Globus pallidus (tissue), 1 donor: ENCODE measurements around the gene CEP128.

ENCODE experiments used
- DNase-seq: peaks from one replicate; pipeline ENCODE4 v3.0.0-alpha.2; 2015; ENCODE audit warnings: low spot score

The CEP128 gene

GRCh38 chr14:80545935-80546854 lies 395.3 kb downstream of the CEP128 start:
- no peak for DNase-seq

GRCh38 chr14:80544366-80544765 lies 397.2 kb downstream of the CEP128 start:
- no peak for DNase-seq

DNA sequence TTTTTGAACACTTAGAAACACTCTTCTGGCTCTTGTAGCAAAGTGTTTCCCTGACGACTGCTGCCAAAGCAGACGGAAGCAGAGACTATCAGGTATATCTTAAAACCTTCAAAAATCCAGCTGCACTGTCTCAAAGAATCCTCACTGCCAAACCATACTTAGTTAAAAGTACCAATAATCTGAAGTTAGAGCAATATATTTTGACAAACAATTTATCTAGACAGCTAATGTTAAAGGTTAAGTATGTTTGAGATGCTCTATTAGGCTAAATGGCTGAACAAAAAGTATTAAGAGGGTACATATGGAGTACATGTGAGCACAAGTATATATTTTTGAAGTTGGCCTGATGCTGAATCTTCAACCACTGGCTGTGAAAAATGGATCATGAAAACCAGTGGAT lies 398.3 kb downstream of the CEP128 start:
- DNase-seq = no peak

DNA sequence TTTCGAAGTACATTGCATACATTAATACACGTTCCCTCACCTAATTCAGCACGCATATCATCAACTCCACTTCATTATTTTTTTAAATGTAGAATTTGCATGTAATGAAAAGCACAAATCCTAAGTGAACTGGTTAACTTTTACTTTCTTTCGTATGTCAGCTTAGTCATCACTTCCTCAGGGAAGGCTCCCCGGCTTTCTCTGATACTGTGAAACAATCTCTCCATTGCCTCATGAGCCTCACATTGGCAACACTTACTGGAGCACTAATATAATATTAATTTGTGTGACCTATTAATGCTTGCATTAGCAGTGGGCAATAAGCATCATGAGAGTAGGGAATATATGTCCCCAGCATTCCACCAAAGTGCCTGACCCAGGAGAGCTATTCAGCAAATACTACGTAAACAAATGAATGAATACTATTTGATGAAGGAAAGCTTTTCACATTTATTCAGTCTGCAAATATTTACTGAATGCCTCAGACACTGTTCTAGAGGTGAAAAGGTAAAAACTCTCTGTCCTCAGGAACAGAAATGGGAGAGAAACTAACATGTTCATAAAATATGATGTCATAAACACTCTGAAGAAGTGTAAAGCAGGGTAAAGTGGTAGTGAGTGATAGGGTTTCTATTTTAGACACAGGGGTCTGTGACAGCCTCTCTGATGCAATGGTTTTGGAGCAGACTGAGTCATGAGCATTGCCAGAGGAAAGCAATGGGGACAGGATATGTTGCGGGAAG lies 402.7 kb downstream of the CEP128 start:
- DNase-seq = no peak

DNA sequence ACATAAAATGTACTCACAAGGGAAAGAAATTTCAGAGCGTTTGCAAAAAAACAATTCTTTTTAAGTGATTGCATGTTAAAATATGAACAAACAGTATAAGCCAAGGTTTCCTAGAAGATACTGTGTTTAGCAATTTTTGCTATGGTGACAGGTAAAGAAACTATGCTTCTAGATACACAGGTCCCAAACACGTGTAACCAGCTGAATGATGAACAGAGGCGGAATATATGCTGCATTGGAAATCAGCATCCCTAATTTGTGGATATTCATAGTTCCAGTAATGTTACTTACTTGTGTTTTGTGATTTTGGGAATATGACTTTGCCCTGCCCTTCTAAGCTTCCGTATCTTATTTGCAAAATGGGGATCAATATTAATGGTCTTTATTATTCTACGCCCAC lies 403.9 kb downstream of the CEP128 start:
- DNase-seq = no peak

DNA sequence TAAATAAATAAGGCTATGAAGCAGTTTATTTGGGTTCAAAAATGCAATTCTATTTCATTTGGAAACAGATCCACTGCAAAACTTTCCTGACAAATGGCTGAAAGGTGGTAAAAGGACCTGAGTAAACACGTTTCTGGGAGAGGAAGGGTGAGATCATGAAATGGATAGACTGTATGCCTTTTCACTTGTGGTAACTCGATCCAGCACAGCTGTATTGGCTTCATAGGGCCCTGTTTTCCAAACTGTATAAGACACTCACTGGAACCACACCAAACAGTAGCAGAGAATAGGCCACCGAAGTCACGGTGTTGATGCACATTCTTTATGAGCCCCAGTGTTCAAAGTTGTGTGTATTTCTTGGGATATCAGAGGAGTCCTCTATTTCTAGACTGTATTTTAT lies 405.1 kb downstream of the CEP128 start:
- no peak for DNase-seq

- DNase-seq = no peak
Measured at GRCh38 chr14:80535171-80535570, 406.4 kb downstream of the CEP128 start.

GRCh38 chr14:80523518-80524117 lies 417.9 kb downstream of the CEP128 start:
- no peak for DNase-seq

DNA sequence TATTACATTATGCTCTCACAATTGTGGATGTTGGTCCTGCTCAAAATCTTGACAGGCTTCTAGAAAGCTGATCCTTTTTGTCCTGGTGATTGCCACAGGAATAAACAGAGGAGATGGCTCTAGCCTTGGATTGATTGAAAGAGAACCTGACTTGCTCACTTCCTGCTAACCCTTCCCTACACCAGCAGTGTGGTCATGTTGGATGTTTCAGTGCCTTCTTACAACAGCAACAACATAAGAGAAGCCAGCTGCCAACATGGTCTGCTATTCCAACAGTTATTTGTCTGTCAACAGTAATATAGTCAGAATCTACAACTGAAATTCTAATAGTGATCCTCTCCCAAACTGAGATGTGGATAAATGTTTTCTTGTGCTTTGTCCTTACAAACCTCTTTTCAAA lies 418.6 kb downstream of the CEP128 start:
- DNase-seq = peak; percentile 5

DNA sequence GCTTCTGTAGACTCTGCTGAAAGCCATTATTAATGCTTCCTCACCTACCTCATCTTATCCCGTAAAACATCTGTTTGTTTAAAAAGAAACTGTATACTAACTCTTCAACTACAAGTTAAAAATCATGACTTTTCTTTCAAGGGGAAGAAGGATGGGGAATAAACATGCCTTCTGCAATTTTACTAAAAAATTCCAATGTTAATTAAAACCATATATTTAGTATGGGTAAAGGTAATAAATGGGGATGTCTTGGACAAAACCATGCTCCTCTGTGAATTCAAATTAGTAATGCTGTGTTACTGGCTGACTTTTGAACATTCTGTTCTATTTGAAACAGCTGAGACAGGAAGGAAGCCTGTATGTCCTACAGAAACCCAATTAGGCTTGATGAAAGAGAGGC lies 419.1 kb downstream of the CEP128 start:
- DNase-seq = no peak

GRCh38 chr14:80521456-80521855 lies 420.1 kb downstream of the CEP128 start:
- no peak for DNase-seq

DNA sequence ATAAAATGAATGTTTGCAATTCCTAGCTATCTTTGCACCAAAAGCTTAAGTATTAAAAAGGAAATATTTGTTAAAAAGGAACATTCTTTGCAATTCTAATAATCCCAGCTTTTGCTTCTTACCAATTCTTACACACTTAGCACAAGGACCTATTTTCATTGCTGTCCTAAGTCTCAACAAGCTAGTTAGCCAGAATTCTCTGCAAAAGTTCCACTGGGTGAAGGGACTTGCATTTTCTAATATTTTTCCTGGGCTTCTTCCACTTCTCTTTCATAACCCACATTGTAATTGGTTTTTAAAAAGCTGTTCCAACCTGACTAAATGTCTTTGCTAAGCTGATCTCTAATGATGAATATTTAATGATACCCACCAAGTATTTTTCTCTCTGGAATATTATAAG lies 422.5 kb downstream of the CEP128 start:
- no peak for DNase-seq

DNA sequence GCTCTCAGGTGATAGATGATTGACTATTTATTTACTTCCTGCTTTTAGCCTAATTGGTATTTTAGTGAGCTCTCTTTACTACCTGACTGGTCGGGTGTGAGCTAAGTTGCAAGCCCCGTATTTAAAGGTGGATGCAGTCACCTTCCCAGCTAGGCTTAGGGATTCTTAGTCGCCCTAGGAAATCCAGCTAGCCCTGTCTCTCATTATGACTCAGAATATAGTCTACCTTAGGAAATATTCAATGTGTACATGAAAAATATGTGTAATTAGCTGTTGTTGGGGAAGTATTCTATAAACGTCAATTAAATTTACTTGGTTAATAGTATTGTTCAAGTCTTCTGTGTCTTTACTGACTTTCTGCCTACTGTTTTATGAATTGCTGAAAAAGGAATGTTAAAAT lies 423.4 kb downstream of the CEP128 start:
- DNase-seq = no peak

DNA sequence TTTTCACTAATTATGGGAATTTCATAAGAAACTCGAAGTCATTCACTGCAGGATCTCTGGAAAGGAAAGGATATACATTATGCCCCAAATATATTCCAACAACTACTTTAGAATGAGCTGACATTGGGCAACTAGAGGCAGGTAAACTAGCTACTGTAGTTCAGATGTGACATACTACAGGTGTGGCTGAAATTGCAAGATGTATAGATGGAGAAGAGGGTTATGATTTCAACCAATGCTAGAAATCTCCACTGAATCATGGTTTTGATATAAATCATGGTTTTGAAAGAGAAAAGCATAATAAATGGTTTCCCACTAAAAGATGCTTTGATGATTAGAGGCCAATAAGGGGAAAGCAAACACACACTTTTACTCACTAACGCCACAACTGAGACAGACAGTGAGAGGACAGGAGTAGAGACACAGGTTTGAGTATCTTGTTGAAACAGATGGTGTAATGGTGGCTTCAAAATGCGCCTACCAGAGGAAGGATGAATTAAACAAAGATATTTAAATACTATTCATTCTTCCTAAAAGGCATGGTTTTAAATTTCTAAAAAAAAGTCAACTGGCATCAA lies 434.2 kb downstream of the CEP128 start:
- DNase-seq = no peak

GRCh38 chr14:80504781-80505180 lies 436.8 kb downstream of the CEP128 start:
- no peak for DNase-seq

DNA sequence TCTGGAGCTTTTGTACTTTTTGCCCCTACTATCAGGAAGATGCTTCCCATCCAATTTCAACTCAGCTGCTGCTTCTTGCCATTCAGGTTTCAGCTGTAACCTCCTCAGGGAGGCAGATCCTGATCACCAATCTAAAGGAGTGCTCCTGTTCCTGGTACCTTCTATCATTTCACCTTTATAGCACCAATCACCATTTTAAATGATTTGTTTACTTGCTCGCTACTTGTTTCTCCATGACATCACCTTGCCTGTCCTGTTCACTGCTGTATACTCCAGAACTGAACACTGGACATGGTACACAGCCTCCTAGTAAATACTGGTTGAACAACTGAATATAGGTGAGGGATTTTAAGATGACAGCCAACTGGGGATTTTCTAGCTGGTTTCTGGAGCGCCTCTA lies 443.0 kb downstream of the CEP128 start:
- no peak for DNase-seq

DNA sequence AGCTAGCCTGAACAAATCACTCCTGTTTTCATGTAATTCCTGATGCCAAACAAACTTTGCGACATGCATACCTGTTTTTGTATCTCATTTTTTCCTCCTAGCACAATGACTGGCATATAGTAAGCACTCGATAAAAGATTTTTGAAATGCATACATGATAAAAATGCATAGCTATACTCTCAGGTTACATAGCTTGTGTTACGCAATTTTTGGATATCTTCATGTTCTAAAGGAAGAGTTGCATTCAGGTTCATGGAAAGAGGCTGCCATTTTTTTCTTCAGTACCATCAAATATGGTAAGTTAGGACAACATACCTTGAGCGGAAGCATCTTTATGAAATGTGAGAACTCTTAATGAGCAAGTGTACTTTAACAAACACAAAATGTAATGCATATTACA lies 445.4 kb downstream of the CEP128 start:
- no peak for DNase-seq

- no peak for DNase-seq
Measured at GRCh38 chr14:80494769-80495168, 446.8 kb downstream of the CEP128 start.

- no peak for DNase-seq
Measured at GRCh38 chr14:80493620-80494019, 447.9 kb downstream of the CEP128 start.

DNA sequence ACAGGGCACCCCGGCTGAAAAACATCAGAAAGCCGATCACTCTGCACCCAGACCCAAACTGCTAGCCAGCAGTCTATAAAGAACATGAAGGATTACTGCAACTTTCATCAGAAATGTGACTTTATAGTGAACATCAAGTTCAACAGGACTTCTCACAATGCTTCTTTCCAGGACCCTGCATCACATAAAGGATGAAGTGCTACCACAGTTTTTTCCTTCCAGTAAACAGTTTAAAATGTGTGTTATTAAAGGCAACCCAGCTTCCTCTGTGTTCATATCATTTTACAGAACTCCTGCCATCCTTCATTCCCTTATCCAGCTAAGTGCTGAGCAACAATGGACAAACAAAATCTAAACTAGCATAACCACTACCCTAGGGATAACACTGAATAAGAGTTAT lies 449.9 kb downstream of the CEP128 start:
- DNase-seq = no peak

GRCh38 chr14:80491131-80491530 lies 450.4 kb downstream of the CEP128 start:
- DNase-seq = peak; percentile 37

GRCh38 chr14:80489513-80489912 lies 452.0 kb downstream of the CEP128 start:
- no peak for DNase-seq

- DNase-seq = no peak
Measured at GRCh38 chr14:80485764-80486163, 455.8 kb downstream of the CEP128 start.
